Transverse colon (tissue), 4 donors: ENCODE results near the gene POU2F3.

Experiments
- POLR2A ChIP-seq: fragments of 450-650 bp; IDR thresholded peaks from one replicate; pipeline ENCODE4 v1.6.1; 2016; ENCODE audit warnings: antibody characterized with exemption, mild to moderate bottlenecking, moderate library complexity
- POLR2AphosphoS5 ChIP-seq, 3 donors: sonication (generic); formaldehyde crosslinking; IDR thresholded peaks; one replicate each; pipeline ENCODE4 v1.6.1; 2016; ENCODE audit warnings: antibody characterized with exemption in 3 of 3
- TF ChIP-seq, protein P1 (sequence below), 5 experiments: fragments of 200-600 bp in 3 of 5; fragments of 450-650 bp in 2 of 5; sonication (generic) in 3 of 5; IDR thresholded peaks; 1 replicate in 2 of 5; 2 replicates in 3 of 5; pipeline ENCODE4 v1.5.1; 2016 to 2017; ENCODE audit warnings: antibody characterized with exemption in 5 of 5, inconsistent platforms in 3 of 5, mild to moderate bottlenecking in 2 of 5, moderate library complexity in 1 of 5

DNA sequence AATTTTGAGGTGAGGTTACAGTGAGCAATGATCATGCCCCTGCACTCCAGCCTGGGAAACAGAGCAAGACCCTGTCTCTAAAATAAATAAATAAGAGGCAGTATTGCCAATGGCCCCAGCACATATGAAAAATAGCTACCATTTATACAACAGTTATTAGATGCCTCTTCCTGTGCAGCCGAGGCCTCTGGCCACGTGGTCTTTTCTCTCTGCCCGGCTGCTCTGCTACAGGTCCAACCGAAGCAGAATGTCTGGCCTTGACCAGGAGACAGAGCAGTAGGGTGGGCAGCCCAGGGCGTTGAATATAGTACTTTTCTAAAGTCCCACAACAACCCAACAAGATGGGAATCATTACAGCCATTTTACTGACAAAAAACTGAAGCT is 41.5 kb upstream of the POU2F3 start:
- TF ChIP-seq, protein P1, sequence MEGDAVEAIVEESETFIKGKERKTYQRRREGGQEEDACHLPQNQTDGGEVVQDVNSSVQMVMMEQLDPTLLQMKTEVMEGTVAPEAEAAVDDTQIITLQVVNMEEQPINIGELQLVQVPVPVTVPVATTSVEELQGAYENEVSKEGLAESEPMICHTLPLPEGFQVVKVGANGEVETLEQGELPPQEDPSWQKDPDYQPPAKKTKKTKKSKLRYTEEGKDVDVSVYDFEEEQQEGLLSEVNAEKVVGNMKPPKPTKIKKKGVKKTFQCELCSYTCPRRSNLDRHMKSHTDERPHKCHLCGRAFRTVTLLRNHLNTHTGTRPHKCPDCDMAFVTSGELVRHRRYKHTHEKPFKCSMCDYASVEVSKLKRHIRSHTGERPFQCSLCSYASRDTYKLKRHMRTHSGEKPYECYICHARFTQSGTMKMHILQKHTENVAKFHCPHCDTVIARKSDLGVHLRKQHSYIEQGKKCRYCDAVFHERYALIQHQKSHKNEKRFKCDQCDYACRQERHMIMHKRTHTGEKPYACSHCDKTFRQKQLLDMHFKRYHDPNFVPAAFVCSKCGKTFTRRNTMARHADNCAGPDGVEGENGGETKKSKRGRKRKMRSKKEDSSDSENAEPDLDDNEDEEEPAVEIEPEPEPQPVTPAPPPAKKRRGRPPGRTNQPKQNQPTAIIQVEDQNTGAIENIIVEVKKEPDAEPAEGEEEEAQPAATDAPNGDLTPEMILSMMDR (IDR thresholded peaks at IDR 0.05): no peak
- no peak for TF ChIP-seq POLR2AphosphoS5 (IDR thresholded peaks at IDR 0.05)
- TF ChIP-seq POLR2A: no peak
